Measurements from ENCODE around the gene TTC3.

Gene TTC3

GRCh38 chr21:37223804-37224345 is 150.8 kb downstream of the TTC3 start:
- H3K27me3 ChIP-seq (ENCODE audit: insufficient read depth, poor library complexity, severe bottlenecking): no peaks in the 10 kb centered on the region
- H3K4me3 ChIP-seq (ENCODE audit: severe bottlenecking): no peak overlapping the region
- peaks cover 4% of the 10 kb centered on the region for H3K4me1 ChIP-seq (ENCODE audit: insufficient read depth, poor library complexity, severe bottlenecking)
- peaks cover 36% of the 10 kb centered on the region for H3K36me3 ChIP-seq (ENCODE audit: low read depth)
- H3K9me3 ChIP-seq (ENCODE audit: severe bottlenecking): no peaks in the 10 kb centered on the region
- no peak for DNase-seq (ENCODE audit: low spot score)
- TF ChIP-seq CTCF (IDR thresholded peaks at IDR 0.05; ENCODE audit: poor library complexity, severe bottlenecking): no peak
- H3K27ac ChIP-seq (ENCODE audit: poor library complexity, severe bottlenecking): no peak overlapping the region
- no peak for ATAC-seq (ENCODE audit: low read depth)

GRCh38 chr21:37224861-37225839 is 152.1 kb downstream of the TTC3 start:
- Histone ChIP-seq H3K9me3 (ENCODE audit: severe bottlenecking) (no peaks in the 10 kb centered on the region), H3K27ac (ENCODE audit: poor library complexity, severe bottlenecking) (no peak overlapping the region), H3K4me1 (ENCODE audit: insufficient read depth, poor library complexity, severe bottlenecking) (peaks cover 3% of the 10 kb centered on the region), H3K36me3 (ENCODE audit: low read depth) (peaks cover 49% of the 10 kb centered on the region), H3K4me3 (ENCODE audit: severe bottlenecking) (no peak overlapping the region), H3K27me3 (ENCODE audit: insufficient read depth, poor library complexity, severe bottlenecking) (no peaks in the 10 kb centered on the region)
- DNase-seq (ENCODE audit: low spot score): no peak
- no peak for TF ChIP-seq CTCF (IDR thresholded peaks at IDR 0.05; ENCODE audit: poor library complexity, severe bottlenecking)
- ATAC-seq (ENCODE audit: low read depth): no peak

GRCh38 chr21:37226041-37226920 is 153.2 kb downstream of the TTC3 start:
- Histone ChIP-seq H3K27me3 (ENCODE audit: insufficient read depth, poor library complexity, severe bottlenecking) (no peaks in the 10 kb centered on the region), H3K4me1 (ENCODE audit: insufficient read depth, poor library complexity, severe bottlenecking) (no peaks in the 10 kb centered on the region), H3K4me3 (ENCODE audit: severe bottlenecking) (no peak overlapping the region), H3K27ac (ENCODE audit: poor library complexity, severe bottlenecking) (no peak overlapping the region), H3K9me3 (ENCODE audit: severe bottlenecking) (no peaks in the 10 kb centered on the region), H3K36me3 (ENCODE audit: low read depth) (peaks cover 57% of the 10 kb centered on the region)
- ATAC-seq (ENCODE audit: low read depth): no peak
- no peak for DNase-seq (ENCODE audit: low spot score)
- no peak for TF ChIP-seq CTCF (IDR thresholded peaks at IDR 0.05; ENCODE audit: poor library complexity, severe bottlenecking)

DNA sequence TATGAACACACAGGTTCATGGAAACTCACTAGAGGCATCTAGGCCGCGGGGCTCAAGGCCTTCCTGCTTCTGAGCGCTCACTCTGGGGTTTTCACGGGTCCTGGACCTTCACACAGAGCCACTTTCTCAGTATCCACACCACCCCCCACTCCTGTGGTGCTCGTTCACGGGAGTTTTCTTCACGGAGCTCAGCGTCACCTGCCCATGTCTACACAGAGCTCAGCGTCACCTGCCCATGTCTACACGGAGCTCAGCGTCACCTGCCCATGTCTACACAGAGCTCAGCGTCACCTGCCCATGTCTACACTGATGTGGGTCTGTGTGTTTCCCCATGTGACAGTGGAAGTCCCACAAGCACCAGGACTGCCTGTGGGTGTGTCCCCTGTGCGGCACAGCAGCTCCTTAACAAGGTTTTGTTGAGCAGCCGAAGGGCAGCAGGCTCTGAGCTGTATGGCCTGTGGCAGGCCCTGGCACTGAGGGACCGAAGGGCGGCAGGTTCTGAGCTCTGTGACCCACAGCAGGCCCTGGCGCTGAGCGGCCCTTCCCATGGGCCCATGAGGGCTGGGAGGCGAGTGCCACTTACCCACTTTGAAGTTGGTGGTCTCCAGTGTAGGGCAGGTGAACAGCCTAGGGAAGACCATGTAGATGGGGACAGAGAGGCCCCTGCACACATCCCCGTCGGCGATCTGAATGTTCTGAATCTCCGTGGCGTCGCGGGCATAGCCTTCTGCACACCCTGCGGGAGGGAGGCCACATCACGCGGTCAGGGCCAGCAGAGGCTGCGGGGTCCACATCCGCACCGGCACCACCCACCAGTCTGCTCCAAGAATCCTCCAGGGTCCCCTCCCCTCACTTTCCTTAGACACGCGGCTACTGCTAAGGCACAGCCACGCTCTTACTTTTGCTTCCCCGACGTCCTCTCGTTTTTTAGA is 154.3 kb downstream of the TTC3 start:
- Histone ChIP-seq H3K27ac (ENCODE audit: poor library complexity, severe bottlenecking) (no peak overlapping the region), H3K4me3 (ENCODE audit: severe bottlenecking) (no peak overlapping the region), H3K27me3 (ENCODE audit: insufficient read depth, poor library complexity, severe bottlenecking) (no peaks in the 10 kb centered on the region), H3K9me3 (ENCODE audit: severe bottlenecking) (no peaks in the 10 kb centered on the region), H3K36me3 (ENCODE audit: low read depth) (peaks cover 68% of the 10 kb centered on the region), H3K4me1 (ENCODE audit: insufficient read depth, poor library complexity, severe bottlenecking) (no peaks in the 10 kb centered on the region)
- ATAC-seq (ENCODE audit: low read depth): no peak
- TF ChIP-seq CTCF (IDR thresholded peaks at IDR 0.05; ENCODE audit: poor library complexity, severe bottlenecking): no peak
- no peak for DNase-seq (ENCODE audit: low spot score)

All from RWPE2 (cell line).